LoVo (cell line): ENCODE measurements around the gene PIM3.

Experiments
- DNase-seq: peaks from one replicate; pipeline ENCODE4 v3.0.0-alpha.2; 2016; ENCODE audit warnings: low spot score

Gene PIM3

DNA sequence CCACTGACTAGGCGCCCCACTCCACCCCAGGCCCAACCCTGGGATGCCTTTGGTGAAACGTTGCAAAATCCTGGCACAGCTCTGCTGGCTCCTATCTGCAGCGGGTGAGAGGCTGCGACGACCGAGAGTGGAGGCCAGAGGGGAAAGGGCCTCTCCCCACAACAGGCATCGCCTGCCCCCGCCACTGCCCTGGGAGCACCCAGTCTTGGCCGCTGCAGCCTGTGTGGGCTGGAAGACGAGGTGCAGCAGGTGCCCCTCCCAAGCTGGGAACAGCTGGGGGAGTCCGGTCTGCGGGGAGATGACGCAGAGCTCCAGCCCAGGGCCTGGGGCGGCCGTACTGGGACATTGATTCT lies 4.2 kb upstream of the PIM3 start:
- DNase-seq: no peak

DNA sequence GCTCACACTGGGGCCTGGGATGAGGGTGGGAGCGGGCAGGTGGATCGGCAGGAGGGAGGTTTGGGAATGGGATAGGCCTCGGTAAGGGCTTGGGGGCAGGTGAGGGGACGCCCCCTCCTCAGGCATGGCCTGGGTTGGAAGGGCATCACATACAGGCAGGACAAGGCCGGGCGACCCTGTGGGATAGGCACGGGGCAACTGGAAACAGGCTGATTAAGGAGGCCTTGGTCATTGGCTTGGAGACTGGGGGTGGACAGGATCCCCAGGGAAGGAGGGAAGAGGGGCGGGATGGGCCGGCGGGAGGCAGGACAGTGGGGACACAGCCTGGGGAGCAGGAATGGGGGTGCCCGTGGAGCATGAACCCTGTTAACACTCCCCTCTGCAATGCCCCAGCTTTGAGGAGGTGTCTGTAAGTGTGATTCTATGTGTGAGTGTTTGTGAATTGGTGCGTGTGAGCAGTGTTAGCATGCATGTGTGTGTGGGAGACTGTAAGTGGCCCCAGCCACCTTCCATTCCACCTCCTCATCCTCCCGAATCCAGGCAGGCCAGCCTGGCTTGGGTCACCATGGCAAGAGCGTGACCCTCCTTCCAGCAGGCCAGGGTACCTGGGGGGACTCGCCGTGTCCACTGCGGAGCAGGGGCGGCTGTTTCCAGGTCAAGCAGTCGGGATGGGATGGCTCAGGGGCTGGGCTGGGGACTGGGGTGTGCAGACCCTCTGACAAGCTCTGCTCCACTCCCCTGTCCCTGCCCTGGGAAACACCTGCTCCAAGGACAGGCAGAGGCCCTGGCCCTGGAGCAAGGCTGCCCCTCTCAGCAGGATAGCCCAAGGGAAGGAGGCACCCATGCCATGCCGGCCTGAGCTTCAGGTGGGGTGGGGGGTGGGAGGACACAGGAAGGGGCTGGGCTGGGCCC lies 3.4 kb upstream of the PIM3 start:
- DNase-seq: no peak

- no peak for DNase-seq
These were observed 2.7 kb upstream of the PIM3 start for GRCh38 chr22:49957826-49958365.

DNA sequence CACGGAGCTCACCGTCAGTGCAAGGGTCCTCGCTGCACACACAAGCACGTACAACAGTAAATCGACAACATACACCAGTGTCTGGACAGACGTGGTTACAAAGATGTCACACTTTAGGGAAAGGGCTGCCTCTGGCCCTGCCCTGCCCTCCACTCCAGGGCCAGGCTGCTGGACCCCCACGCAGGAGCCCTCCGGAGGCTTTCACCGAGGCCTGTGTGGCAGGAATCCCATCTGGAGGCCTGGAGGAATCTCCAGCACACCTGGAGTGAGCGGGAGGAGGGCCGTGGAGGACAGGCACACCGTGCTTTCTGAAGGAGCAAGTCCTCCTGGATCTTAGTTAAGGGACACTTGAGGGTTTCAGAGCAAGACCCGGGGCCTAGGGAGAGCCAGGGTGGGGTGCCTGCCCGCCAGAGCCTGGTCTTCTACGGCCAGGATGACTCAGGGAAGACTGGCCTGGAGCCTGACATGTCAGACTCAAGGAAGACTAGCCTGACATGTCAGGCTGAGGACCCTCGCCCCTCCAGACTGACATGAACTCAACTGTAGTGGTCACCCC lies 2.1 kb upstream of the PIM3 start:
- DNase-seq: no peak

GRCh38 chr22:49958931-49959781 lies 1.4 kb upstream of the PIM3 start:
- no peak for DNase-seq

GRCh38 chr22:49959782-49960158 lies 802 bp upstream of the PIM3 start:
- peak; percentile 64 for DNase-seq

- no peak for DNase-seq
These were observed 531 bp downstream of the PIM3 start for GRCh38 chr22:49961005-49961600.

GRCh38 chr22:49961601-49962011 lies 1.0 kb downstream of the PIM3 start:
- DNase-seq: no peak

GRCh38 chr22:49962012-49962750 lies 1.6 kb downstream of the PIM3 start:
- DNase-seq: peak; percentile 73

GRCh38 chr22:49962751-49963646 lies 2.4 kb downstream of the PIM3 start:
- no peak for DNase-seq

GRCh38 chr22:49963647-49964026 lies 3.1 kb downstream of the PIM3 start:
- DNase-seq: no peak

- DNase-seq: no peak
These were observed 3.8 kb downstream of the PIM3 start for GRCh38 chr22:49964136-49965090.

- no peak for DNase-seq
These were observed 4.8 kb downstream of the PIM3 start for GRCh38 chr22:49965091-49966040.

GRCh38 chr22:49966041-49966773 lies 5.6 kb downstream of the PIM3 start:
- no peak for DNase-seq

- no peak for DNase-seq
These were observed 6.5 kb downstream of the PIM3 start for GRCh38 chr22:49966774-49967705.

- no peak for DNase-seq
These were observed 7.2 kb downstream of the PIM3 start for GRCh38 chr22:49967706-49968208.
